ENCODE data around the gene FBXO42. TPM values are rescaled to one million over a fixed set of nuclear protein-coding genes. Genes with fewer than 3 reads are reported as not detected.

FBXO42 gene
- total and polyA plus RNA-seq, 2 of the 8 experiments (the other 6 are each of a cell fraction or from before 2014, with no cell fraction given), result 15.1 to 17.0 TPM

DNA sequence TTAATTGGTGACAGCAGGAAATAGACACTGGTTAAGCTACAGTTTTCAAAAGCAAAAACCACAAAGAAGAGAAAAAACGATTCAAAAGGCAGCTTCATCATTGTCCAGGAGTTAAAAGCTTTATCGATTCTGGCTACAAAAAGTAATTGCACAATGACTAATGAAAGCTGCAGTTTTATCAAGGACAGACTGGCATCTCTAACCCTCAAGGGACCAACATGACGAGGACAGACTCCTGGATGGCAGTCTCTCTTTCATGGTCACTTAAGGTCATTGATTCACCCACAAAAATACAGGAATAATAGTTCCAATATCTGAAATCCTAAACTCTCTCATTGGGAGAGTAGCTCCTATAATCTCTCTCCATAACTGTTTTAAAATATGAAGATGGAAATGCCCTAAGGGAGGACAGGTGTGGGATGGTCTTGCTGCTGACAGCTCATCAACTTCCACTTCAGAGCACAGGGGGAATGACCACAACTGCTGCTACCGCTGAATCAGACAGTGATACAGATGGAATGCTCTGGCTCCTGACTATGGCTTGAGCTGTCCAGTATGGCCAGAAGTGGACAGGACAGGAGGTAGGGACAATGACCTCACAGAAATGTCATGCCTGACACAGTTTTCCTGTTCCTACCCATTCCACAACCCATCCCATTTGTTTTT is 97.9 kb downstream of the FBXO42 start (continued):
- TF ChIP-seq PHF8 (conservative IDR thresholded peaks at IDR 0.05; ENCODE audit: low read depth, low read length), result no peak
- no peak for TF ChIP-seq EGR1 (IDR thresholded peaks at IDR 0.05; ENCODE audit: borderline replicate concordance, low read depth, low read length)
- no peak for TF ChIP-seq POLR2AphosphoS5 (IDR thresholded peaks at IDR 0.05; ENCODE audit: low read depth, low read length)
- TF ChIP-seq, protein P1, sequence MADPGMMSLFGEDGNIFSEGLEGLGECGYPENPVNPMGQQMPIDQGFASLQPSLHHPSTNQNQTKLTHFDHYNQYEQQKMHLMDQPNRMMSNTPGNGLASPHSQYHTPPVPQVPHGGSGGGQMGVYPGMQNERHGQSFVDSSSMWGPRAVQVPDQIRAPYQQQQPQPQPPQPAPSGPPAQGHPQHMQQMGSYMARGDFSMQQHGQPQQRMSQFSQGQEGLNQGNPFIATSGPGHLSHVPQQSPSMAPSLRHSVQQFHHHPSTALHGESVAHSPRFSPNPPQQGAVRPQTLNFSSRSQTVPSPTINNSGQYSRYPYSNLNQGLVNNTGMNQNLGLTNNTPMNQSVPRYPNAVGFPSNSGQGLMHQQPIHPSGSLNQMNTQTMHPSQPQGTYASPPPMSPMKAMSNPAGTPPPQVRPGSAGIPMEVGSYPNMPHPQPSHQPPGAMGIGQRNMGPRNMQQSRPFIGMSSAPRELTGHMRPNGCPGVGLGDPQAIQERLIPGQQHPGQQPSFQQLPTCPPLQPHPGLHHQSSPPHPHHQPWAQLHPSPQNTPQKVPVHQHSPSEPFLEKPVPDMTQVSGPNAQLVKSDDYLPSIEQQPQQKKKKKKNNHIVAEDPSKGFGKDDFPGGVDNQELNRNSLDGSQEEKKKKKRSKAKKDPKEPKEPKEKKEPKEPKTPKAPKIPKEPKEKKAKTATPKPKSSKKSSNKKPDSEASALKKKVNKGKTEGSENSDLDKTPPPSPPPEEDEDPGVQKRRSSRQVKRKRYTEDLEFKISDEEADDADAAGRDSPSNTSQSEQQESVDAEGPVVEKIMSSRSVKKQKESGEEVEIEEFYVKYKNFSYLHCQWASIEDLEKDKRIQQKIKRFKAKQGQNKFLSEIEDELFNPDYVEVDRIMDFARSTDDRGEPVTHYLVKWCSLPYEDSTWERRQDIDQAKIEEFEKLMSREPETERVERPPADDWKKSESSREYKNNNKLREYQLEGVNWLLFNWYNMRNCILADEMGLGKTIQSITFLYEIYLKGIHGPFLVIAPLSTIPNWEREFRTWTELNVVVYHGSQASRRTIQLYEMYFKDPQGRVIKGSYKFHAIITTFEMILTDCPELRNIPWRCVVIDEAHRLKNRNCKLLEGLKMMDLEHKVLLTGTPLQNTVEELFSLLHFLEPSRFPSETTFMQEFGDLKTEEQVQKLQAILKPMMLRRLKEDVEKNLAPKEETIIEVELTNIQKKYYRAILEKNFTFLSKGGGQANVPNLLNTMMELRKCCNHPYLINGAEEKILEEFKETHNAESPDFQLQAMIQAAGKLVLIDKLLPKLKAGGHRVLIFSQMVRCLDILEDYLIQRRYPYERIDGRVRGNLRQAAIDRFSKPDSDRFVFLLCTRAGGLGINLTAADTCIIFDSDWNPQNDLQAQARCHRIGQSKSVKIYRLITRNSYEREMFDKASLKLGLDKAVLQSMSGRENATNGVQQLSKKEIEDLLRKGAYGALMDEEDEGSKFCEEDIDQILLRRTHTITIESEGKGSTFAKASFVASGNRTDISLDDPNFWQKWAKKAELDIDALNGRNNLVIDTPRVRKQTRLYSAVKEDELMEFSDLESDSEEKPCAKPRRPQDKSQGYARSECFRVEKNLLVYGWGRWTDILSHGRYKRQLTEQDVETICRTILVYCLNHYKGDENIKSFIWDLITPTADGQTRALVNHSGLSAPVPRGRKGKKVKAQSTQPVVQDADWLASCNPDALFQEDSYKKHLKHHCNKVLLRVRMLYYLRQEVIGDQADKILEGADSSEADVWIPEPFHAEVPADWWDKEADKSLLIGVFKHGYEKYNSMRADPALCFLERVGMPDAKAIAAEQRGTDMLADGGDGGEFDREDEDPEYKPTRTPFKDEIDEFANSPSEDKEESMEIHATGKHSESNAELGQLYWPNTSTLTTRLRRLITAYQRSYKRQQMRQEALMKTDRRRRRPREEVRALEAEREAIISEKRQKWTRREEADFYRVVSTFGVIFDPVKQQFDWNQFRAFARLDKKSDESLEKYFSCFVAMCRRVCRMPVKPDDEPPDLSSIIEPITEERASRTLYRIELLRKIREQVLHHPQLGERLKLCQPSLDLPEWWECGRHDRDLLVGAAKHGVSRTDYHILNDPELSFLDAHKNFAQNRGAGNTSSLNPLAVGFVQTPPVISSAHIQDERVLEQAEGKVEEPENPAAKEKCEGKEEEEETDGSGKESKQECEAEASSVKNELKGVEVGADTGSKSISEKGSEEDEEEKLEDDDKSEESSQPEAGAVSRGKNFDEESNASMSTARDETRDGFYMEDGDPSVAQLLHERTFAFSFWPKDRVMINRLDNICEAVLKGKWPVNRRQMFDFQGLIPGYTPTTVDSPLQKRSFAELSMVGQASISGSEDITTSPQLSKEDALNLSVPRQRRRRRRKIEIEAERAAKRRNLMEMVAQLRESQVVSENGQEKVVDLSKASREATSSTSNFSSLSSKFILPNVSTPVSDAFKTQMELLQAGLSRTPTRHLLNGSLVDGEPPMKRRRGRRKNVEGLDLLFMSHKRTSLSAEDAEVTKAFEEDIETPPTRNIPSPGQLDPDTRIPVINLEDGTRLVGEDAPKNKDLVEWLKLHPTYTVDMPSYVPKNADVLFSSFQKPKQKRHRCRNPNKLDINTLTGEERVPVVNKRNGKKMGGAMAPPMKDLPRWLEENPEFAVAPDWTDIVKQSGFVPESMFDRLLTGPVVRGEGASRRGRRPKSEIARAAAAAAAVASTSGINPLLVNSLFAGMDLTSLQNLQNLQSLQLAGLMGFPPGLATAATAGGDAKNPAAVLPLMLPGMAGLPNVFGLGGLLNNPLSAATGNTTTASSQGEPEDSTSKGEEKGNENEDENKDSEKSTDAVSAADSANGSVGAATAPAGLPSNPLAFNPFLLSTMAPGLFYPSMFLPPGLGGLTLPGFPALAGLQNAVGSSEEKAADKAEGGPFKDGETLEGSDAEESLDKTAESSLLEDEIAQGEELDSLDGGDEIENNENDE (IDR thresholded peaks at IDR 0.05; ENCODE audit: insufficient replicate concordance, low read length), result no peak
- TF ChIP-seq, protein P2, sequence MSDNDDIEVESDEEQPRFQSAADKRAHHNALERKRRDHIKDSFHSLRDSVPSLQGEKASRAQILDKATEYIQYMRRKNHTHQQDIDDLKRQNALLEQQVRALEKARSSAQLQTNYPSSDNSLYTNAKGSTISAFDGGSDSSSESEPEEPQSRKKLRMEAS (IDR thresholded peaks at IDR 0.05), result no peak
